ENCODE data around the gene MAGI2. TPM values are rescaled to one million over a fixed set of nuclear protein-coding genes. Genes with fewer than 3 reads are reported as not detected.

The MAGI2 gene
- total RNA-seq, 1 donor from 2014 or later: 64.2 TPM

DNA sequence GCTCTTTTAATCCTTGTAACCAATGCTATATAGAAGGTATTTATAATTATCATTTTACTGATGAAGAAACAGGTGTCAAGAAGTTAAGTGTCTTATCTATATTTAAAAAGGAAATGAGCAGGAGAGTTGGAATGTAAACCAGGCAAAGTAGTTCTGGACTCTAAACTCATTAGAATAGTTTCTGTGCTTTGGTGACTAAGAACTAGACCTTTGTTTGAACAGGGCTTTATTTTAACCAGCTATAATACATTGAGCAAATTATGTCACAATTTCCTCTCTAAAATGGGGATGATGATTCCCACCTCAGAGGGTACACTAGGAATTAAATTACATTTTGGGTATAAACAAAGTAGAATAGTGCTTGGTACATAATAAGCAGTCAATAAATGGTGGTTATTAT, 236.0 kb downstream of the MAGI2 start:
- TF ChIP-seq, protein P1, sequence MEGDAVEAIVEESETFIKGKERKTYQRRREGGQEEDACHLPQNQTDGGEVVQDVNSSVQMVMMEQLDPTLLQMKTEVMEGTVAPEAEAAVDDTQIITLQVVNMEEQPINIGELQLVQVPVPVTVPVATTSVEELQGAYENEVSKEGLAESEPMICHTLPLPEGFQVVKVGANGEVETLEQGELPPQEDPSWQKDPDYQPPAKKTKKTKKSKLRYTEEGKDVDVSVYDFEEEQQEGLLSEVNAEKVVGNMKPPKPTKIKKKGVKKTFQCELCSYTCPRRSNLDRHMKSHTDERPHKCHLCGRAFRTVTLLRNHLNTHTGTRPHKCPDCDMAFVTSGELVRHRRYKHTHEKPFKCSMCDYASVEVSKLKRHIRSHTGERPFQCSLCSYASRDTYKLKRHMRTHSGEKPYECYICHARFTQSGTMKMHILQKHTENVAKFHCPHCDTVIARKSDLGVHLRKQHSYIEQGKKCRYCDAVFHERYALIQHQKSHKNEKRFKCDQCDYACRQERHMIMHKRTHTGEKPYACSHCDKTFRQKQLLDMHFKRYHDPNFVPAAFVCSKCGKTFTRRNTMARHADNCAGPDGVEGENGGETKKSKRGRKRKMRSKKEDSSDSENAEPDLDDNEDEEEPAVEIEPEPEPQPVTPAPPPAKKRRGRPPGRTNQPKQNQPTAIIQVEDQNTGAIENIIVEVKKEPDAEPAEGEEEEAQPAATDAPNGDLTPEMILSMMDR (IDR thresholded peaks at IDR 0.05; ENCODE audit: partially characterized antibody, unreplicated experiment): no peak
- H3K27ac Mint-ChIP-seq (ENCODE audit: unreplicated experiment): no peak overlapping the region
- no peak for DNase-seq
- H3K36me3 Mint-ChIP-seq (ENCODE audit: unreplicated experiment): no peaks in the 10 kb centered on the region
- no peaks in the 10 kb centered on the region for H3K27me3 Mint-ChIP-seq (ENCODE audit: unreplicated experiment)
- H3K9me3 Mint-ChIP-seq (ENCODE audit: unreplicated experiment): no peaks in the 10 kb centered on the region
- no peak overlapping the region for H3K4me3 Mint-ChIP-seq (ENCODE audit: unreplicated experiment)
- H3K4me1 Mint-ChIP-seq (ENCODE audit: low read depth, unreplicated experiment): no peaks in the 10 kb centered on the region

DNA sequence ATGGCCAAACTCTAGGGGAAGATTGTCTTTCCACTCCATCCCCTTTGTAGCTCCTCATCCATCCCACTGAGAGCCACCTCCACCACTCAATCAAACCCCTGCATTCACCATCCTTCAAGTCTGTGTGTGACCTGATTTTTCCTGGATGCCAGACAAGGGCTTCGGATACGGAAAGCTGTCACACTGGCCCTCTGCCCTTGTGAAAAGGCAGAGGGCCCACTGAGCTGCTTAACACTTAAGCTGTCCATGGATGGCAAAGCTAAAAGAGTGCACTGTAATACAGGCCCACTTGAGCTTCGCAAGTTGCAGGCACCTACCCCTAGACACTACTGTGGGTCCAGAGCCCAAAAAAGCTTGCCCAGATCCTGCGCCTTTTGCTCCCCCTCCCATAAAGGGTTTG, 237.2 kb downstream of the MAGI2 start:
- Mint-ChIP-seq H3K27me3 (ENCODE audit: unreplicated experiment) (no peaks in the 10 kb centered on the region), H3K9me3 (ENCODE audit: unreplicated experiment) (no peaks in the 10 kb centered on the region), H3K27ac (ENCODE audit: unreplicated experiment) (no peak overlapping the region), H3K4me3 (ENCODE audit: unreplicated experiment) (no peak overlapping the region), H3K36me3 (ENCODE audit: unreplicated experiment) (no peaks in the 10 kb centered on the region), H3K4me1 (ENCODE audit: low read depth, unreplicated experiment) (no peaks in the 10 kb centered on the region)
- TF ChIP-seq, protein P1 (IDR thresholded peaks at IDR 0.05; ENCODE audit: partially characterized antibody, unreplicated experiment): no peak
- DNase-seq: no peak

GRCh38 chr7:79212334-79212733, 241.1 kb downstream of the MAGI2 start:
- Mint-ChIP-seq H3K36me3 (ENCODE audit: unreplicated experiment) (no peaks in the 10 kb centered on the region), H3K4me1 (ENCODE audit: low read depth, unreplicated experiment) (no peaks in the 10 kb centered on the region), H3K27ac (ENCODE audit: unreplicated experiment) (no peak overlapping the region), H3K4me3 (ENCODE audit: unreplicated experiment) (no peak overlapping the region), H3K9me3 (ENCODE audit: unreplicated experiment) (no peaks in the 10 kb centered on the region), H3K27me3 (ENCODE audit: unreplicated experiment) (no peaks in the 10 kb centered on the region)
- no peak for DNase-seq
- TF ChIP-seq, protein P1 (IDR thresholded peaks at IDR 0.05; ENCODE audit: partially characterized antibody, unreplicated experiment): no peak

- H3K27ac Mint-ChIP-seq (ENCODE audit: unreplicated experiment): no peak overlapping the region
- H3K4me1 Mint-ChIP-seq (ENCODE audit: low read depth, unreplicated experiment): no peaks in the 10 kb centered on the region
- H3K4me3 Mint-ChIP-seq (ENCODE audit: unreplicated experiment): no peak overlapping the region
- no peak for DNase-seq
- H3K9me3 Mint-ChIP-seq (ENCODE audit: unreplicated experiment): no peaks in the 10 kb centered on the region
- H3K36me3 Mint-ChIP-seq (ENCODE audit: unreplicated experiment): no peaks in the 10 kb centered on the region
- H3K27me3 Mint-ChIP-seq (ENCODE audit: unreplicated experiment): no peaks in the 10 kb centered on the region
- TF ChIP-seq, protein P1 (IDR thresholded peaks at IDR 0.05; ENCODE audit: partially characterized antibody, unreplicated experiment): no peak
Measured at GRCh38 chr7:79211724-79212123, 241.7 kb downstream of the MAGI2 start.

DNA sequence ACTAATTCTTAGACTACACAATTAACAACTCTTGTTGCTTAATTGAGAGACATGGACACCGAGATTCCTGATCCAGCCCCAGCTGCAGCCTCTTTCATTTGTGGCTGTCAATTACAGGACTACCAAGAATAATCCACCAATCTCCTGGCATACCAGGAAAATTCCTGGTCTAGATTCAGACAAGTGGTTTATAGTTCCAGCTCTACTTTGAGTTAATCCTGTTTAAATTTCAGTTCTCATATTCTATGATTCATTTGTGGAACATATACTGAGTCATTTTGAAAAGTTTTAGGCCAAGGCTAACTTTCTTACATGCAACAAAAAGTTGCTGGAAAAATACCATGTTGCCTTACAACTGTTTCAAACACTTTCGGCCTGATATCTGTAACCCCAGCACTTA, 253.5 kb downstream of the MAGI2 start:
- no peak for DNase-seq
- Mint-ChIP-seq H3K4me3 (ENCODE audit: unreplicated experiment) (no peak overlapping the region), H3K27ac (ENCODE audit: unreplicated experiment) (no peak overlapping the region), H3K9me3 (ENCODE audit: unreplicated experiment) (no peaks in the 10 kb centered on the region), H3K36me3 (ENCODE audit: unreplicated experiment) (no peaks in the 10 kb centered on the region), H3K27me3 (ENCODE audit: unreplicated experiment) (no peaks in the 10 kb centered on the region), H3K4me1 (ENCODE audit: low read depth, unreplicated experiment) (no peaks in the 10 kb centered on the region)
- TF ChIP-seq, protein P1 (IDR thresholded peaks at IDR 0.05; ENCODE audit: partially characterized antibody, unreplicated experiment): no peak

Measured in glutamatergic neuron (in vitro differentiated cells).